GM19372 (cell line): ENCODE data around the gene FRK.
"Not testable (repeated sequence)": the region's sequence is repeated elsewhere in the genome, so short reads cannot be mapped to it uniquely, and the experiment has no call there.

Experiments used
- ATAC-seq: cut with Tn5 transposase; IDR thresholded peaks from one replicate; pipeline ENCODE4 v1.9.1; 2021; ENCODE audit warnings: mild to moderate bottlenecking, low read depth, moderate library complexity; ENCODE audit not compliant: unreplicated experiment

Gene FRK

GRCh38 chr6:115954740-115955139 lies 106.0 kb downstream of the FRK start:
- ATAC-seq, result no peak

- ATAC-seq, result no peak
Observed at GRCh38 chr6:115948751-115949150, 111.9 kb downstream of the FRK start.

GRCh38 chr6:115947966-115948541 lies 112.6 kb downstream of the FRK start:
- ATAC-seq, result no peak

- no peak for ATAC-seq
Observed at GRCh38 chr6:115945812-115946211, 114.9 kb downstream of the FRK start.

GRCh38 chr6:115945306-115945705 lies 115.4 kb downstream of the FRK start:
- no peak for ATAC-seq

- ATAC-seq, result not testable (repeated sequence)
Observed at GRCh38 chr6:115944829-115945228, 115.9 kb downstream of the FRK start.

GRCh38 chr6:115937502-115937901 lies 123.2 kb downstream of the FRK start:
- ATAC-seq, result not testable (repeated sequence)

- ATAC-seq, result no peak
Observed at GRCh38 chr6:115935361-115935760, 125.3 kb downstream of the FRK start.

GRCh38 chr6:115934829-115935228 lies 125.9 kb downstream of the FRK start:
- no peak for ATAC-seq

- ATAC-seq, result no peak
Observed at GRCh38 chr6:115934145-115934544, 126.5 kb downstream of the FRK start.

GRCh38 chr6:115932481-115932880 lies 128.2 kb downstream of the FRK start:
- no peak for ATAC-seq

GRCh38 chr6:115928000-115928399 lies 132.7 kb downstream of the FRK start:
- not testable (repeated sequence) for ATAC-seq

- ATAC-seq, result no peak
Observed at GRCh38 chr6:115922971-115923370, 137.7 kb downstream of the FRK start.

- ATAC-seq, result no peak
Observed at GRCh38 chr6:115914098-115914497, 146.6 kb downstream of the FRK start.

GRCh38 chr6:115909923-115910546 lies 150.7 kb downstream of the FRK start:
- ATAC-seq, result no peak

- no peak for ATAC-seq
Observed at GRCh38 chr6:115908906-115909559, 151.7 kb downstream of the FRK start.

GRCh38 chr6:115905471-115905870 lies 155.2 kb downstream of the FRK start:
- ATAC-seq, result no peak

GRCh38 chr6:115902436-115902835 lies 158.3 kb downstream of the FRK start:
- ATAC-seq, result no peak

GRCh38 chr6:115901896-115902295 lies 158.8 kb downstream of the FRK start:
- no peak for ATAC-seq

- no peak for ATAC-seq
Observed at GRCh38 chr6:115899730-115900282, 160.9 kb downstream of the FRK start.

- no peak for ATAC-seq
Observed at GRCh38 chr6:115898246-115898645, 162.4 kb downstream of the FRK start.
